Right lobe of liver (tissue), 6 donors: ENCODE data around the gene GH1. TPM values are rescaled to one million over a fixed set of nuclear protein-coding genes. Genes with fewer than 3 reads are reported as not detected.
"Not testable (repeated sequence)": the region's sequence is repeated elsewhere in the genome, so short reads cannot be mapped to it uniquely, and the experiment has no call there.

Source experiments
- ATAC-seq, 4 donors: fragments of 200-7000 bp; cut with Tn5 transposase; one replicate each; pipeline ENCODE4 v1.9.1; 2020; ENCODE audit warnings: mild to moderate bottlenecking in 4 of 4, moderate library complexity in 4 of 4
- DNase-seq, 3 donors: peaks; one replicate each; pipeline ENCODE4 v3.0.0-alpha.2; 2020
- H3K27ac ChIP-seq, 3 donors: fragments of 200-600 bp; one replicate each; pipeline ENCODE4 v1.8.0; 2022
- H3K27me3 ChIP-seq, 2 donors: fragments of 200-600 bp; one replicate each; pipeline ENCODE4 v1.8.0; 2022
- H3K36me3 ChIP-seq, 4 donors: fragments of 200-600 bp; sonication (generic) in 1 of 4; one replicate each; pipeline versions ENCODE4 v1.5.1 to v1.8.0; 2017 to 2022; ENCODE audit warnings: control low read depth in 1 of 4
- H3K4me1 ChIP-seq, 4 donors: fragments of 200-600 bp; sonication (generic) in 1 of 4; one replicate each; pipeline versions ENCODE4 v1.5.1 to v1.8.0; 2017 to 2022; ENCODE audit warnings: control low read depth in 1 of 4
- H3K4me3 ChIP-seq, 3 donors: fragments of 200-600 bp; one replicate each; pipeline ENCODE4 v1.8.0; 2022
- H3K9me3 ChIP-seq, 4 donors: fragments of 200-600 bp; sonication (generic) in 1 of 4; one replicate each; pipeline versions ENCODE4 v1.5.1 to v1.8.0; 2017 to 2022; ENCODE audit warnings: control low read depth in 1 of 4
- POLR2A ChIP-seq: fragments of 450-650 bp; IDR thresholded peaks from one replicate; pipeline ENCODE4 v1.6.1; 2017; ENCODE audit warnings: antibody characterized with exemption, mild to moderate bottlenecking
- WGBS: methylation state at CpG from one replicate; pipeline ENCODE4 v1.1.6; 2018; ENCODE audit warnings: low coverage, low lambda C conversion rate; ENCODE audit not compliant: insufficient coverage; ENCODE audit errors: missing lambda C conversion rate; 5-methylcytosine and 5-hydroxymethylcytosine counted together
- intact Hi-C, 2 donors: fragments of 100-400 bp; cut with DNase I; formaldehyde crosslinking; loops; one replicate each; pipeline versions ENCODE4 v1.11.2 to v1.14.1; 2022
- total RNA-seq, 6 experiments: library from RNA; depleted of rRNA in 2 of 6; stranded (reverse); fragments of >200 nt in 2 of 6; fragmentation: NEBNext Ultra II Directional in 3 of 6; extraction: Animal tissue kit (Norgen Biotek cat#: 25700) in 3 of 6; gene quantifications; one replicate each; pipeline versions ENCODE4 v1.1.0 to v1.2.4, GENCODE V29; 2016 to 2023
- TF ChIP-seq, protein P1 (sequence below), 4 donors: fragments of 200-600 bp in 3 of 4; fragments of 450-650 bp in 1 of 4; IDR thresholded peaks; one replicate each; pipeline versions ENCODE4 v1.5.1 to v1.8.0; 2016 to 2022; ENCODE audit warnings: antibody characterized with exemption in 4 of 4, mild to moderate bottlenecking in 2 of 4
- donor health status: DM: no; HTN: yes; CAD: no.
- donor health status: DM: no; HTN: no; CAD: no.
- donor health status: DM: no; HTN: no; CAD: no.
- donor health status: DM: no; HTN: yes; CAD: no.
- donor health status: DM: no; HTN: yes; CAD: no.

The GH1 gene
- total RNA-seq, 6 experiments from 2014 or later: not detected

DNA sequence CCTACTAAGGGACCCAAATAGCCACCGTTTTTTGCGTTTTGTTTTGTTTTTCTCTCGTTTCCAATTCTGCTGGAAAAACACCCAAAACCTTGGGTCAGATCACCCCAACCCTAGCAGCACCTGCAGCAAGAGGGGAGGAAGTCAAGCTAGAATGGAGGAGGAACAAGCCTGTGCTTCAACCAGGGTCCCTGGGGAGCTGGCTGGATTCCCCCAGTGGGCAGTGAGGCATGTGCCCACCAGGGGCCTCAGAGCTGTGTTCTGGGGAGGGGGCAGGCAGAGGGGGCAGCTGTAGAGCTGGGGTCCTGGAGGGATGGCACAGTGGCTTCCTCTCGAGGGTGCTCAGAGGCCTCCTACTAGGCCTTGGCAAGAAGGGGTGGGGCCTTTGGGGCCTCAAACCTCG lies 7.0 kb upstream of the GH1 start:
- TF ChIP-seq, protein P1, sequence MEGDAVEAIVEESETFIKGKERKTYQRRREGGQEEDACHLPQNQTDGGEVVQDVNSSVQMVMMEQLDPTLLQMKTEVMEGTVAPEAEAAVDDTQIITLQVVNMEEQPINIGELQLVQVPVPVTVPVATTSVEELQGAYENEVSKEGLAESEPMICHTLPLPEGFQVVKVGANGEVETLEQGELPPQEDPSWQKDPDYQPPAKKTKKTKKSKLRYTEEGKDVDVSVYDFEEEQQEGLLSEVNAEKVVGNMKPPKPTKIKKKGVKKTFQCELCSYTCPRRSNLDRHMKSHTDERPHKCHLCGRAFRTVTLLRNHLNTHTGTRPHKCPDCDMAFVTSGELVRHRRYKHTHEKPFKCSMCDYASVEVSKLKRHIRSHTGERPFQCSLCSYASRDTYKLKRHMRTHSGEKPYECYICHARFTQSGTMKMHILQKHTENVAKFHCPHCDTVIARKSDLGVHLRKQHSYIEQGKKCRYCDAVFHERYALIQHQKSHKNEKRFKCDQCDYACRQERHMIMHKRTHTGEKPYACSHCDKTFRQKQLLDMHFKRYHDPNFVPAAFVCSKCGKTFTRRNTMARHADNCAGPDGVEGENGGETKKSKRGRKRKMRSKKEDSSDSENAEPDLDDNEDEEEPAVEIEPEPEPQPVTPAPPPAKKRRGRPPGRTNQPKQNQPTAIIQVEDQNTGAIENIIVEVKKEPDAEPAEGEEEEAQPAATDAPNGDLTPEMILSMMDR (IDR thresholded peaks at IDR 0.05): no peak
- TF ChIP-seq POLR2A: no peak
- H3K4me1 ChIP-seq: no peaks in the 10 kb centered on the region
- H3K27me3 ChIP-seq: no peaks in the 10 kb centered on the region
- H3K36me3 ChIP-seq: no peaks in the 10 kb centered on the region
- H3K27ac ChIP-seq: no peak overlapping the region
- intact Hi-C loops: no loop called here
- ATAC-seq: no peak
- H3K9me3 ChIP-seq: no peaks in the 10 kb centered on the region
- DNase-seq: no peak
- no peak overlapping the region for H3K4me3 ChIP-seq
- WGBS: 49% methylated on average over 4 of the region's 5 CpGs

DNA sequence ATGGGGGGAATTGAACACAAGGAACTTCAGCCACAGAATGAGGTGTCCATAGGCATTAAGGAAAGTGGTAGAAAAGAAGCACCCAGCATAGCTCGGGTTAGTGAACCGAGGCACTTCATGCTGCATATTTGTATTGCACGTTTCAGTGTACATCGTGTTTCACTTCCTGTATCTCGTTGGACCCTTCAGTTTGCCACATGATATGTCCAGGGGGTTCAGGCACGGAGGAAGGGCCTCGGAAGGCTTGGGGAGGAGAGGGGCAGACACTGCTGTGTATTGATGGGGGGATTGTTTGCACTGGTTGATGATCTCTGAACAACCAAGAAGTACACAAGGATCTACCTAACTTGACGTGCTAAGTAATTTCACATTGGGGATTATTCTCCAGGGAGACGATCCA lies 3.8 kb upstream of the GH1 start:
- H3K4me3 ChIP-seq, H3K36me3 ChIP-seq, intact Hi-C loops, H3K4me1 ChIP-seq, H3K9me3 ChIP-seq, DNase-seq, ATAC-seq, H3K27ac ChIP-seq, H3K27me3 ChIP-seq: not testable (repeated sequence)
- 31% methylated on average over 3 of the region's 9 CpGs for WGBS

DNA sequence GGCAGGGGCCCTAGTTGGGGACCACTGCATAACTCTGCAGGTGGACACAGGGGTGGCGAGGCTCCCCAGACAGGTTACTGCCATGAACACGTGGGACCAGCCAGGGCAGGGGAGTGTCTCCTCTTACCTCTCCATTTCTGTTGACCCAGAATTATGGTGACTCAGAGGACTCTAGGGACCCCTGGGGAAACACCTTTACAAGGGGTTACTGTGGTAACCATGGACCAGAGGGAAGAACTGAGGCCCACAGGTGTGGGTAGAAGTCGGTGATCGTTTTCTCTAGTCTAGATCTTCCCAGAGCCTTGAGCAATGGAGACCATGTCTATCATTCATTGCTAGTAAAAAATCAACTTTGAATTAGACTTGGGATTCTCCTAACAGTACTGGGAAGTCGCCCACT lies 2.1 kb upstream of the GH1 start:
- DNase-seq: peak in 1 of 3 donors; percentile 17
- H3K4me3 ChIP-seq, H3K9me3 ChIP-seq, H3K27me3 ChIP-seq, intact Hi-C loops, H3K27ac ChIP-seq, ATAC-seq, H3K36me3 ChIP-seq, H3K4me1 ChIP-seq: not testable (repeated sequence)
- 88% methylated on average over 5 of the region's 5 CpGs for WGBS

DNA sequence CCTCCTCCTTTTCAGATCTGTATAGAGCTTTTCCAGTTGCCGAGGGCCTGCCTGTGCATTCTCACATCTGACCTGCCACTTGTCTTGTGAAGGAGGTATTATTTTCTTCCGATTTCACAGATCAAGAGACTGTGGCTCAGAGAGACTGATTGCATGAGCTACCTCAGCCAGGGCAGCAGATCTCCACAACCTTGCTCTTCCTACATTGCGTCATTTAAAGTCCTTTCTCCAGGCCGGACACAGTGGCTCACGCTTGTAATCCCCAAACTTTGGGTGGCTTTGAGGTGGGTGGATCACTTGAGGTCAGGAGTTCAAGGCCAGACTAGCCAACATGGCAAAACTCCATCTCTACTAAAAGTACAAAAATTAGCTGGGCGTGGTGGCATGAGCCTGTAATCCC lies 1.4 kb upstream of the GH1 start:
- H3K4me3 ChIP-seq: not testable (repeated sequence)
- WGBS: 72% methylated on average over 6 of the region's 6 CpGs

DNA sequence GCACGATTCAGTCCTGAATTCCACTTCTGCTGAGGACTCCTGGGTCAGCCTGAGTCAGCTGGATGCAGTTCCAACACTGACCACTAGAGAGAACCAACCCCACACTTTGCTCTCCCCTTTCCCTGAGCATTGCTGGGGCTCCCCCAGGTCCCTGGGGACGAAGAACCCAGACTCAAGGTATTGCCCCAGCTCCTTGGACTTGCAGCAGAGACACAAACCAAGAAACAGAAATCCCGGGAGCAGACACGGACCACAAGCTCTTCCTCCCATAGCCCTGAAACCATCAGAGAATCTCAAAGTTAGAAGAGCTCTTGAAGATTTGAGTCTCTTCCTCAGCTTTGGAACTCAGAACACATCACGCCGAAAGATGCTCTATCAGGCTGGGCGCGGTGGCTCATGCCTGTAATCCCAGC lies 678 bp upstream of the GH1 start:
- peak in 1 of 3 donors; percentile 46 for DNase-seq
- 33% methylated on average over 7 of the region's 8 CpGs for WGBS
- Histone ChIP-seq H3K27me3 (no peaks in the 10 kb centered on the region), H3K9me3 (no peaks in the 10 kb centered on the region), H3K36me3 (no peaks in the 10 kb centered on the region), H3K4me3 (no peak overlapping the region), H3K4me1 (no peaks in the 10 kb centered on the region), H3K27ac (no peak overlapping the region)
- intact Hi-C loops: loop anchor here in 1 of 2 donors (10.0 kb wide), 1 partner anchor 215 kb away; the partner anchor contains the start of gene ERN1
- peak; percentile 84 to 96 (median 88) for ATAC-seq
- TF ChIP-seq, protein P1 (IDR thresholded peaks at IDR 0.05): peak; percentile 83 to 92 (median 90)
- TF ChIP-seq POLR2A: no peak

More for the DNA sequence above, 1.4 kb upstream of the GH1 start:
- H3K27me3 ChIP-seq, H3K9me3 ChIP-seq, H3K27ac ChIP-seq, DNase-seq, H3K36me3 ChIP-seq, intact Hi-C loops, ATAC-seq, H3K4me1 ChIP-seq: not testable (repeated sequence)

DNA sequence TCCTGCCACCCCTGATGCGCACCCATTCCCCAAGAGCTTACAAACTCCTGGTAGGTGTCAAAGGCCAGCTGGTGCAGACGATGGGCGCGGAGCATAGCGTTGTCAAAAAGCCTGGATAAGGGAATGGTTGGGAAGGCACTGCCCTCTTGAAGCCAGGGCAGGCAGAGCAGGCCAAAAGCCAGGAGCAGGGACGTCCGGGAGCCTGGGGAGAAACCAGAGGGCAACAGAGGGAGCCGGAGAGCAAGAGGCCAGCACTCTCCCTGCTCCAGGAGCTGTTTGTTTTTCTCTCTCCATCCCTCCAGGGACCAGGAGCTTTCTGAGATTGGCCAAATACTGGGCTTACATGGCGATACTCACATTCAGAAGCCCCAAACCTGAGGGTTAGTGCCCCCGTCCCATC lies 334 bp downstream of the GH1 start:
- Histone ChIP-seq H3K9me3 (no peaks in the 10 kb centered on the region), H3K36me3 (no peaks in the 10 kb centered on the region), H3K27ac (no peak overlapping the region), H3K4me1 (no peaks in the 10 kb centered on the region), H3K27me3 (no peaks in the 10 kb centered on the region), H3K4me3 (no peak overlapping the region)
- WGBS: 30% methylated on average over 5 of the region's 10 CpGs
- peak in 1 of 3 donors; percentile 55 for DNase-seq
- intact Hi-C loops: loop anchor here in 1 of 2 donors (10.0 kb wide), 1 partner anchor 216 kb away; the partner anchor contains the start of gene ERN1
- ATAC-seq: peak in 2 of 4 donors; percentile 29 to 34
- no peak for TF ChIP-seq POLR2A
- TF ChIP-seq, protein P1 (IDR thresholded peaks at IDR 0.05): peak in 1 of 4 donors; percentile 9
